GM12865 (cell line): ENCODE results near the gene CCDC107.
A peak's percentile ranks its signal among the peaks of the same experiment; 100 is the strongest.

Experiments used
- DNase-seq: peaks from one replicate; pipeline ENCODE4 v3.0.0; 2010; ENCODE audit warnings: low read depth
- H3K4me3 ChIP-seq: 2 replicates; pipeline ENCODE4 v1.5.1; 2011; ENCODE audit warnings: mild to moderate bottlenecking, low read depth, low read length, control low read depth
- CTCF ChIP-seq: IDR thresholded peaks from 2 replicates; pipeline ENCODE4 v1.5.1; 2011; ENCODE audit warnings: low read length, control low read depth, low read depth, inconsistent platforms; ENCODE audit not compliant: insufficient read depth; ENCODE audit errors: missing control alignments

CCDC107 gene

GRCh38 chr9:35690294-35690613, 32.2 kb downstream of the CCDC107 start:
- peak; percentile 26 for DNase-seq
- TF ChIP-seq CTCF: no peak
- peak overlapping the region; percentile 59 for H3K4me3 ChIP-seq

- peak overlapping the region; percentile 59 for H3K4me3 ChIP-seq
- peak; percentile 13 for DNase-seq
- TF ChIP-seq CTCF: no peak
Observed at GRCh38 chr9:35690614-35691333, 32.7 kb downstream of the CCDC107 start.

- no peak for DNase-seq
- no peak for TF ChIP-seq CTCF
- H3K4me3 ChIP-seq: peak overlapping the region; percentile 59
Observed at GRCh38 chr9:35691334-35691650, 33.2 kb downstream of the CCDC107 start.

- H3K4me3 ChIP-seq: no peak overlapping the region
- DNase-seq: no peak
- no peak for TF ChIP-seq CTCF
Observed at GRCh38 chr9:35691757-35692301, 33.7 kb downstream of the CCDC107 start.

GRCh38 chr9:35695943-35696401, 37.9 kb downstream of the CCDC107 start:
- no peak overlapping the region for H3K4me3 ChIP-seq
- TF ChIP-seq CTCF: no peak
- no peak for DNase-seq

GRCh38 chr9:35696520-35697215, 38.6 kb downstream of the CCDC107 start:
- peak; percentile 75 for DNase-seq
- no peak overlapping the region for H3K4me3 ChIP-seq
- peak; percentile 93 for TF ChIP-seq CTCF
